CD4-positive, alpha-beta T cell (primary cell): ENCODE data around the gene CA7. TPM values are rescaled to one million over a fixed set of nuclear protein-coding genes. Genes with fewer than 3 reads are reported as not detected.
A peak's percentile ranks its signal among the peaks of the same experiment; 100 is the strongest.

Experiments
- ATAC-seq: fragments of 200-7000 bp; cut with Tn5 transposase; one replicate; pipeline ENCODE4 v1.10.0; 2022; ENCODE audit warnings: mild to moderate bottlenecking; ENCODE audit not compliant: poor library complexity
- CTCF ChIA-PET: fragments of 350-600 bp; sonication (Branson Sonifier 250); formaldehyde crosslinking; loops from one replicate; lab custom pipeline; 2021; ENCODE audit warnings: antibody characterized with exemption, inconsistent platforms; lab: Charles Lee
- POLR2A ChIA-PET: fragments of 350-600 bp; sonication (Branson Sonifier 250); formaldehyde crosslinking; loops from one replicate; lab custom pipeline; 2021; ENCODE audit warnings: antibody characterized with exemption, inconsistent platforms; lab: Charles Lee
- DNase-seq, 14 experiments: peaks; one replicate each; pipeline ENCODE4 v3.0.0-alpha.2; 2013 to 2020; ENCODE audit warnings: mixed read lengths in 2 of 14
- H3K27ac ChIP-seq, 2 donors: one replicate each; pipeline versions ENCODE4 v1.5.1 to v1.7.0; 2013; ENCODE audit warnings: low read length in 2 of 2, low read depth in 1 of 2, mild to moderate bottlenecking in 1 of 2
- H3K27me3 ChIP-seq, 2 experiments: 1 replicate in 1 of 2; 2 replicates in 1 of 2; pipeline versions ENCODE4 v1.6.1 to v1.7.0; 2013; ENCODE audit warnings: low read length in 2 of 2, control low read depth in 1 of 2, mild to moderate bottlenecking in 1 of 2, moderate library complexity in 1 of 2; ENCODE audit not compliant: insufficient read depth in 2 of 2, control insufficient read depth in 1 of 2
- H3K36me3 ChIP-seq: one replicate; pipeline ENCODE4 v1.6.1; 2013; ENCODE audit warnings: low read length, control low read depth; ENCODE audit not compliant: insufficient read depth
- H3K4me1 ChIP-seq: one replicate; pipeline ENCODE4 v1.6.1; 2013; ENCODE audit warnings: low read length, control low read depth; ENCODE audit not compliant: insufficient read depth
- H3K4me3 ChIP-seq: one replicate; pipeline ENCODE4 v1.5.1; 2013; ENCODE audit warnings: mild to moderate bottlenecking, low read length, moderate library complexity
- H3K9me3 ChIP-seq, 2 experiments: 1 replicate in 1 of 2; 2 replicates in 1 of 2; pipeline versions ENCODE4 v1.6.1 to v1.7.0; 2013; ENCODE audit warnings: low read length in 2 of 2, mild to moderate bottlenecking in 2 of 2, control low read depth in 1 of 2, moderate library complexity in 1 of 2; ENCODE audit not compliant: control insufficient read depth in 1 of 2, insufficient read depth in 1 of 2
- H3K27ac Mint-ChIP-seq: one replicate; pipeline ENCODE4 v1.8.0; 2020; ENCODE audit warnings: mixed read lengths
- H3K27me3 Mint-ChIP-seq: one replicate; pipeline ENCODE4 v1.8.0; 2021; ENCODE audit warnings: mixed read lengths
- H3K36me3 Mint-ChIP-seq: one replicate; pipeline ENCODE4 v1.8.0; 2021; ENCODE audit warnings: low read depth, mixed read lengths
- H3K4me1 Mint-ChIP-seq: one replicate; pipeline ENCODE4 v1.8.0; 2021; ENCODE audit warnings: low read depth, mixed read lengths
- H3K4me3 Mint-ChIP-seq: one replicate; pipeline ENCODE4 v1.8.0; 2020; ENCODE audit warnings: mild to moderate bottlenecking, mixed read lengths
- H3K9me3 Mint-ChIP-seq: one replicate; pipeline ENCODE4 v1.8.0; 2020; ENCODE audit warnings: mixed read lengths
- CTCF ChIP-seq: fragments of 200-600 bp; IDR thresholded peaks from one replicate; pipeline ENCODE4 v1.8.0; 2022; ENCODE audit warnings: antibody characterized with exemption, mild to moderate bottlenecking
- intact Hi-C, 2 experiments: fragments of 100-400 bp; cut with DNase I in 1 of 2; cut with micrococcal nuclease in 1 of 2; formaldehyde crosslinking; loops; one replicate each; pipeline versions ENCODE4 v1.15.1 to v1.9.0; 2023 to 2025; cut with DNase I, micrococcal nuclease
- total RNA-seq, 174 experiments: library from RNA in 2 of 174; stranded (reverse) in 2 of 174; gene quantifications; one replicate each; pipeline ENCODE4 v1.2.3 and lab custom pipeline; 2021 to 2026

CA7 gene
- total RNA-seq, 2 experiments from 2014 or later = not detected

GRCh38 chr16:66801320-66802105 lies 42.7 kb upstream of the CA7 start, which contains the start of gene TERB1:
TSS of gene TERB1 (minus strand) at chr16:66801584. CDS start at chr16:66796798, 4,786 bp downstream.
- DNase-seq = peak in 1 of 14 experiments; percentile 13
- no peaks in the 10 kb centered on the region for H3K27me3 Mint-ChIP-seq
- H3K36me3 Mint-ChIP-seq = peaks cover 48% of the 10 kb centered on the region
- H3K4me1 Mint-ChIP-seq = no peaks in the 10 kb centered on the region
- ChIA-PET CTCF (no interaction called here), POLR2A (no interaction called here)
- TF ChIP-seq CTCF = no peak
- H3K9me3 Mint-ChIP-seq = no peaks in the 10 kb centered on the region
- no peak within 1 kb of the TSS for H3K27ac ChIP-seq
- no peak within 1 kb of the TSS for H3K4me3 Mint-ChIP-seq
- peaks cover 45% of the 10 kb centered on the region for H3K36me3 ChIP-seq
- H3K9me3 ChIP-seq = peaks cover 0 to 13% of the 10 kb centered on the region in 2 experiments
- H3K4me3 ChIP-seq = no peak within 1 kb of the TSS
- no peak for ATAC-seq
- no peak within 1 kb of the TSS for H3K27ac Mint-ChIP-seq
- intact Hi-C loops = no loop called here
- H3K27me3 ChIP-seq = no peaks in the 10 kb centered on the region
- H3K4me1 ChIP-seq = no peaks in the 10 kb centered on the region

DNA sequence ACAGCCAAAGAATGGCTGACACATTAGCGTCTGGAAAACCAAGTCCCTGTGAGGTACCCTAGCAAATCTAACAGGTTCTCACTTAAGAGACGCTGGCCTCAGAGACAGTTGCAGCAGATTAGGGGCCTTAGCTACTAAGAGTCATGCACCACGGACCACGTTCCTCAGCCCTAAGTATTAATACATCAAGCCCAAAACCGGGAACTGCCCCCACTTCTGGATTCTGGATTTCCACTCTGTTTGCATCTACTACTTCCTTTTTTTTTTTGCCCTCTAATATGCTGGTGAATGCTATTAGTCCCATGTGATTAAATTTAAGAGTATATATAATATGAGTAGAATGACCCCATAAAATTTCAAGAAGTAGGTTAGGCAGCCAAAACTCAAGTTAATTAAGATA lies 42.1 kb upstream of the CA7 start:
- no peak for TF ChIP-seq CTCF
- H3K36me3 Mint-ChIP-seq = peaks cover 54% of the 10 kb centered on the region
- no peaks in the 10 kb centered on the region for H3K9me3 Mint-ChIP-seq
- ChIA-PET POLR2A (no interaction called here), CTCF (no interaction called here)
- Histone ChIP-seq H3K27ac (no peak overlapping the region), H3K4me3 (no peak overlapping the region), H3K9me3 (peaks cover 0 to 13% of the 10 kb centered on the region in 2 experiments), H3K27me3 (no peaks in the 10 kb centered on the region), H3K4me1 (no peaks in the 10 kb centered on the region), H3K36me3 (peaks cover 50% of the 10 kb centered on the region)
- no peaks in the 10 kb centered on the region for H3K27me3 Mint-ChIP-seq
- intact Hi-C loops = no loop called here
- no peak overlapping the region for H3K27ac Mint-ChIP-seq
- no peak for DNase-seq
- H3K4me3 Mint-ChIP-seq = no peak overlapping the region
- no peak for ATAC-seq
- H3K4me1 Mint-ChIP-seq = no peaks in the 10 kb centered on the region

DNA sequence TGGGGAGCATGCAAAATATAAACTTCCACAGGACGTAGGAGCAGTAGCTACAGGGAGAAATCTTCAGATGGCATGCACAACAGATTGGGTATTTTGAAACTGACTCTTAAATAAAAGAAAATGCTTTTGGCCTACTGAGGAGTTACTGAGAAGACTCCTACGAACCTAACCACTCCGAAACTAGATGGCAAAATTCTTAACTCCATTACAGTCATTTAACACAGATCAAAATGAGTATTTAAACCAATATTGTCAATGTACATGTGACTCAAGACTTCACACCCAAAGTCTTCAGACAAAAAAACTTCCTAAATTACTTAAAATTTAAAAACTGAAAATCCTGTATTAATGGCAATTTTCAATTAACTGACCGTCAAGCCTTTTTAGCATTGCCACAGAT lies 34.4 kb upstream of the CA7 start:
- Histone ChIP-seq H3K4me3 (no peak overlapping the region), H3K27me3 (no peaks in the 10 kb centered on the region), H3K27ac (no peak overlapping the region), H3K9me3 (no peaks in the 10 kb centered on the region), H3K36me3 (peaks cover 66% of the 10 kb centered on the region), H3K4me1 (no peaks in the 10 kb centered on the region)
- CTCF ChIA-PET = no interaction called here
- H3K4me1 Mint-ChIP-seq = no peaks in the 10 kb centered on the region
- intact Hi-C loops = no loop called here
- TF ChIP-seq CTCF = no peak
- H3K27me3 Mint-ChIP-seq = no peaks in the 10 kb centered on the region
- ATAC-seq (no peak), DNase-seq (no peak)
- no peak overlapping the region for H3K27ac Mint-ChIP-seq
- peaks cover 94% of the 10 kb centered on the region for H3K36me3 Mint-ChIP-seq
- H3K4me3 Mint-ChIP-seq = no peak overlapping the region
- no peaks in the 10 kb centered on the region for H3K9me3 Mint-ChIP-seq
- POLR2A ChIA-PET = interaction anchor here (1.0 kb wide), 1 partner anchor 14 kb away, joined by 4 read pairs; no protein-coding TSS in a partner anchor
